TTC549 (cell line): ENCODE measurements around the gene TMEM219.
A peak's percentile ranks its signal among the peaks of the same experiment; 100 is the strongest.

Source experiments
- FAIRE-seq: peaks from 2 replicates; lab custom pipeline; 2012; peaks lifted over from hg19 to GRCh38; lab: Jason Lieb, UNC

Gene TMEM219

DNA sequence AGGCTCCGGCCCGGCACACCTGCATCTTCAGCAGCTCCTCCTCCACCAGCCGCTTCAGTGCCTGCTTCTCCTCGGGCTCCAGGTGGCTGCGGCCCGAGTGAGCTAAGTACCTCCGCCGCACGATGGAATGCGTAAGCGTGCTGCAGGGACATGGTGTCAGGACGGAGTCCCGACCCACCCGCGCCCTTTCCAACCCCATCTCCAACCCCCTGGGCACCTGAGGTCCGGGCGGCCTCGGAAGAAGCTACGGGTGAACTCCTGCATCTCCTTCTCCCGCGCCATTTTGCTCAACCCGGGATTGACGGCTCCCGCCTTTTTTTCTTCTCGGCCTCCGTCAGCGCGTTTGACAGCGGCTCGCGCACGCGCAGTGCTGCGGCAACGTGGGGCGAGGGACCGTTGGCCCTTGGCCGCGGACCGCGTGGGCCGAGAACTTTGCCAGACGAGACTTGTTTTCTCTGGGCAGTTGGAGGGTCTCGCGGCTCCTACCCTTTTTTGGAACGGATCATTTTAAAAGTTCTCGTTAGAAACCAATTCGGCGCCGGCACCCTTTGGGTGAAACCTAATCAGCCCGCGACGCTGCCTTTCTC lies 33.5 kb downstream of the TMEM219 start, which contains the start of gene HIRIP3:
TSS of gene HIRIP3 (minus strand) at position 294 of the 587 bp plus-strand sequence. CDS start at position 282, 12 bp downstream.
- no peak for FAIRE-seq

DNA sequence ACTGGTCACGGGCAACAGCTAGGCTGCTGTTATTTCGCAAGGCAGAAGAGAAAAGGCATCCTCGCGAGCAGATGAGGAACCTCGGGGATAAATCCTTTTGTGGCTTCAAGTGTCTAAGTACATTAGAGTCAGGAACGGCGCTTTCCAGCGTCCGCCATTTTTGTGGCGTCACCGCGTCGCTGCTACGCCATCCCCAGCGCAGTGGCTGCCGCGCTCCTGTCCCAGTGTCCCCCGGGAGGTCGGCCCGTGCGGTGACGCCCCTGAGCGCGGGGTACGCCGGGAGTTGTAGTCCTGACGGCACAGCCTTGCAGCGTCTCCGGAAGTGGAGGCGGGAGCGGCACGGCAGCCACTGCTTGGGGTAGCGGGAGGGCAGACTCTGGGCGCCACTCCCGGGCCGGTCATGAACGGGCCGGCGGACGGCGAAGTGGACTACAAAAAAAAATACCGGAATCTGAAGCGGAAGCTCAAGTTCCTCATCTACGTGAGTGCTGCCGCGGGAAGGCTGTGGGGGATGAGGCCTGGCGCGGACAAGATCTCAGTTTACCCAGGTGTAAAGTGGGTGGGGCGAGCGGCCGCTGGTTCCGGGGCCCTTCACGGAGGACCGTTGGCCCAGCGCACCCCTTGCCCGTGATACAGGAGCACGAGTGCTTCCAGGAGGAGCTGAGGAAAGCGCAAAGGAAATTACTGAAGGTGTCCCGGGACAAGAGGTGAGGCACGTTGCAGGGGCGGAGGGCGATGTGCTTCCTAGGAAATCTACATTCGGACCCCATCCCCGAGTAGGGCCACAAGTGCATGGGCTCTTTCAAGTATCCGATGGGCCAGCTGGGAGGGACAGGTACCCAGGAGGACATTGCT lies 34.3 kb downstream of the TMEM219 start, which contains the start of gene INO80E:
TSS of gene INO80E (plus strand) at position 331 of the 855 bp plus-strand sequence. CDS start at position 401, 70 bp downstream.
- FAIRE-seq = peak; percentile 28

DNA sequence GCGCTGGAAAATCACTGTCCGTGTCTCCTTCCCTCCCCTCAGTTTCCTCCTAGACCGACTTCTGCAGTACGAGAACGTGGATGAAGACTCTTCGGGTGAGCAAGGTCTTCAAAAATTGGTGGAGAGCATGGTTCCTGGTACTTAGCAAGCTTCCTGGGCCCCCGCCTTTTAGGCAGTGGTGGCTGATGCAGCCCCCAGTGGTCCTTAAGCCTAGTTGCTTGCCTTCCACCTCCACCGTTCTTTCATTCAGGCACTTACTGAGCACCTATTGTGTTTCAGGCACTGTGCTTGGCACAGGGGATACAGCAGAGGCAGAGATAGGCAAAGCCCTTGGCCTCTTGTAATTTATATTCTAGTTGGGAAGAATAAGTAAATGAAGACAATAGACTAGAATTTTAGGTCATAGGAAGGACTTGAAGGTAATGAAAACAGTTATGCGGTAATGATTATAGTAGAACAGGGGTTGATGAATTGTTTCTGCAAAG lies 34.9 kb downstream of the TMEM219 start:
- FAIRE-seq = no peak

DNA sequence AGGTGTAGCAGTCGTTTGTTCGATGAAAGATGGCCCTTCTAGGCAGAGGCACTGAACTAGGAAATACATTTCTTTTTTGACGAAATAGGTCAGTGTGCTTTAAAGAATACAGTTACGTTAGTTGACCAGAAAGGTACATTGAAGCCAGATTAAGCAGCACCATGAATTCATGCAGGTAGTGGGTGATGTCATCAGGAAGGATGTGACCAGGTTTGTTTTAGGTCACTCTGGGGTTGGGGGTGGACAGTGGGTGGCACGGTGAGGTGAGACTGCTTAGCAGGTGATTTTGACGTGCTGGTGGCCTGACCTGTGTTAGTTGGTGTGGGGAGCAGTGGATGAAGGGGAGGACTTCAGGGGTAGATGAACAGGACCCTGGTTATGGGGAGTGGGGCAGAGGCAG lies 37.7 kb downstream of the TMEM219 start:
- FAIRE-seq = no peak

DNA sequence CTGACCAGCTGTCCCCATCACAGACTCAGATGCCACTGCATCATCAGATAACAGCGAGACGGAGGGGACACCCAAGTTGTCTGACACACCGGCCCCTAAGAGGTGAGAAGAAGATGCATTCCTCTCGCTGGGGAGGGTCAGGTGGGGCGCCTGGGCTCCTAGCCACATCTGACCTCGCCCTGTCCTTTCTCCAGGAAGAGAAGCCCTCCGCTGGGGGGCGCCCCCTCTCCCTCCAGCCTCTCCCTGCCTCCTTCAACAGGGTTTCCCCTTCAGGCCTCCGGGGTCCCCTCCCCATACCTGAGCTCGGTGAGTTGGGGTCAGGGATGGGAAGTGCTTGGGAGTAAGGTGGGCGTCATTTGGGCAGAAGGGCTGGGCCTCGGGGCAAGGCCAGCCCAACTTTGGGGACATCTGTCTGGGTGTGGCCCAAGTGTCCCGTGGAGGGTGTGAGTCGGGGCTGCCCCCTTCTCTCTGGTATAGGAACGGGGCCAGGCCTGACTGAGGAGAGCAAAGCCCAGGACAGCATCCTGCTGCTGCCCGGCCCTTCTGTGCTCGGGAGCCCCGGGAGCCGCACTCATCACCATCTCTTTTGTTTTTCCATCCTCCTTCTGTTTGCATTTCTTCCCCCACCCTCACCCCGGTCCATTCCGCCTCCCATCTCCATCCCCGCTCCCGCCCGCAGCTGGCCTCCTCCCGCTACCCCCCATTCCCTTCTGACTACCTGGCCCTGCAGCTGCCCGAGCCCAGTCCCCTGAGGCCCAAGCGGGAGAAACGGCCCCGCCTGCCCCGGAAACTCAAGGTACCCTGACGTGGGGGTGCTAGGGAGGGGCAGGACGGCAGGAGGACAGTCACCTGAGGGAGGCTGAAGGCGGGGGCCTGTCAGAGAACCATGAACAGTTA lies 39.1 kb downstream of the TMEM219 start:
- no peak for FAIRE-seq

DNA sequence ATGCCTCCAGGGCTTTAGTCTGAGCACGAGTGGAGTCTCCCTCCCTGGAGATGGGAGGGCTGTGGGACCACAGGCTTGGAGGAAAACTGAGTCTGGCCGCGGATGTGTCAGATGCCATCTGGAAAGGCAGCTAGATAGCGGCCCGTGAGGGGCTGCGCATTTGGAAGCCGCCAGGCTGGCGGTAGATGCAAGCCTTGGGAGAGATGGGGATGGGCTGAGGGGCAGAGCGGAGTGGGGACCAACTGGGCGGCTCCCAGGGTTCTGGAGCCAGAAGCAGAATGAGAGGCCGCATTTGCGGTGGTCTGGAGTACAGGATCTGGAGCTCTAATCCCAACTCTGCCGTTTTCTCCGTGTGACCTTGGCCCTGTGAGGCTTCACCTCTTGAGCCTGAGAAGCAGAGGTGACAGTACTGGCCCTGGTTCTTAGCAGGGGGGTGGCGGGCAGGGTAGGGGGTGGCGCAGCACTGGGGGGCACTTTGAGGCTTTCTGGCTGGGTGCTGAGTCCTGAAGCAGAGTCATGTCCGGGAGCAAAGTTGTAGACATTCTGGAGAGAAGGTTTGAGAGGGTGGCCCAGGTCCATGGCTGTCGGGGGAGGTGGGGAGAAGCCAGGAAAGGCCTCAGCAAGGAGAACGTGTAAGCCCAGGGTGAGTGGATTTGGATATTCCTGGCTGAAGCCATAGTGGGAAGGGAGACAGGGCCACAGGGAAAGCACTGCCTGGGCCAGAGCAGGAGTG lies 40.9 kb downstream of the TMEM219 start:
- FAIRE-seq = no peak

DNA sequence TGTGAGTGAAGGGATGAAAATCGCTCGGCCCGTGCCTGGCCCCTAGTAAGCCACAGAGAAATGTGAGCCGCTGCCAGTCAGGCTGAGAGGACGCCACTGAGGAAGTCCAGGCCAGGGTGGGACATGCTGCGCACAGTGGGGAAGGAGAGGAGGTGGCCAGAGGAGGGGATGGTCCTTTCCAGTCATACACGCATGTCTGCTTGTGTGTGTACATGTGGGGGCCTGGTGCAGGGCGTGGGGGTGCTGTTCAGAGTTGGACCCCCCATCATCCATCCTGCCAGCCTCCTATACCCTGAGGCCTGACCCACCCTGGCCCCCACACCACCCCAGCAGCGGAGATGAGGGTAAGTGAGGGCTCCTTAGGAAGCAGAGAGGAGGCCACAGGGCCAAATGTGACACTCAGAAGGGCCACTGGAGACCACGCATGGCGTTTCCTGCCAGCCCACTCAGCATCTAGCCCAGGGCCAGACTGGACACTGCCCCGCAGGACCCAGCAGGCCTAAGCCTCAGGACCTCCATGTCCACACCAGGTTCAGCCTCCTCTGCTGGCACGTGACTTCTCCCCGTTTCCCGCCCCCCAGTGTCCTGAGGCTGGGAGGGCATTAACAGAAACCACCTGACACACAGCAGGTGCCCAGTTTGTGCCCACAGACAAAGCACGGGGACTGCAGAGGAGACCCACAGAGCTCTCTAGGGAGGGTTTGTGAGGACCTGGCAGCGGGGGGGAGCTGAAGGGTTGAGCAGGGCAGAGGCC lies 42.0 kb downstream of the TMEM219 start:
- FAIRE-seq = no peak

DNA sequence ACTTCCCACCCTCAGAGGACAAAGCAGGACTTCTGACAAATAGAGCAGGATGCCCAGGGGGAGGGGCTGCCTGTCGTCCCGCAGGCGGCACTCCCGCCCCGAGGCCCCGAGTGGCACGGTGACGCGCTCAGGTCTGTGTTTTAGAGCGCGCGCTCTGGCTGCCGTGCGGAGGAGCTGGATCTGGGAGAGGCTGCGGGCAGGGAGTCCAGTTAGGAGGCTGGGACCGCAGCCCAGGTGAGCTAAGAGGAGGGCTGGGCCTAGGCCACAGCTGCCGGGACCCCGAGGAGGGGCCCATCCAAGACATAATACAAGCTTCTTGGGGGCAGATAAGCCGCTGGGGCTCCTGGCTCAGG lies 42.5 kb downstream of the TMEM219 start:
- FAIRE-seq = no peak

DNA sequence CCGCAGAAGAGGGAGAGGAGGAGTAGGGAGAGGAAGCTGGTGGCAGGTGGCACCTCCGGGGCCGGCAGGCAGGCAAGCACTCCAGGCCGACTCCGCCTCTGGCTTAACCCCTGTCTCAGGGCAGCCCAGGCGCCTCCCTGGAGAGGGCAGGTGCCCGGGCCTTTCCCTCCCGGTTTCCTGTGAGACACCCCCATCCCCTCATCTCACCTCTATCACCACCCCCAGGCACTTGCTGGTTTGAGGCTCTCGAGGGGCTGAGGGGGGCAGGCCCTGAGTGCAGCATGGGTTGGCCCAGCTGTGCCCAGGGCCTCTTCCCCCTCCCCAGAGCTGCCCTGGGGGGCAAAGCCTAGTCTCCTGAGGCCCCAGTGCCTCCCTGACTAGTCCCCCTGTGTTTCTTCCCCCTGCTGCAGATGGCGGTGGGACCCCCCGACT lies 42.9 kb downstream of the TMEM219 start:
- no peak for FAIRE-seq

DNA sequence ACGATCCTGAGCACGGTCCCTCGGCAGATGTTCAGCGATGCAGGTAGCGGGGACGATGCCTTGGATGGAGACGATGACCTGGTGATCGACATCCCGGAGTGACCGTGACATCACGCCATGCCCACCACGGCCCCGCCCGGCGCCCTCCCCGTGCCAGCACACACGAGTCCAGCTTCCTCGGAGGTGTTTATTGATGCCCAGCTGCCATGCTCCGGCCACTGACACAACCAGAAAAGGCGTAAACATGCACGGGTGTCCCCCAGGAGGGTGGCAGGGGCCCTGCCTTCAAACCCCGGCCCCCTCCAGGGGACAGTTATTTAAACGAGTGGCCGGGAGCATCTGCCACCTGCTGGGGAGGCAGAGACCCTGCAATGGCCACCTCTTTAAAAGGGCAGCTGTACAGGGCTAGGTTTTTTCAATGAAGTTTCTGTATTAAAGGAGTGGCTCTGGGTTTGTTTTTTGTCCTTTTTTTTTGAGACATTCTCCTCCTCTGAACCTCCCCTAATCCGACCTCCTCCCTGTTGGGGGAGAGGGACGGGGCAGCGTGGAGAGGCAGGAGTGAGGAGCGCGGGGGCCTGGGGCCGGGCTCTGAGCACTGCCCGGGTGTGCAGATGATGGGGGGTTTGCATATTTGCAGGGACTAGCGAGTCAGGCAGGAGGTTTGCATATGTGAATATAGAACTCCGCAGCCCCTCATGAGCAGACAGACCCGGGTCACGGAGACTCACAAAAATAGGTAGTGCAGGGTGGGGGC lies 43.6 kb downstream of the TMEM219 start:
- no peak for FAIRE-seq

DNA sequence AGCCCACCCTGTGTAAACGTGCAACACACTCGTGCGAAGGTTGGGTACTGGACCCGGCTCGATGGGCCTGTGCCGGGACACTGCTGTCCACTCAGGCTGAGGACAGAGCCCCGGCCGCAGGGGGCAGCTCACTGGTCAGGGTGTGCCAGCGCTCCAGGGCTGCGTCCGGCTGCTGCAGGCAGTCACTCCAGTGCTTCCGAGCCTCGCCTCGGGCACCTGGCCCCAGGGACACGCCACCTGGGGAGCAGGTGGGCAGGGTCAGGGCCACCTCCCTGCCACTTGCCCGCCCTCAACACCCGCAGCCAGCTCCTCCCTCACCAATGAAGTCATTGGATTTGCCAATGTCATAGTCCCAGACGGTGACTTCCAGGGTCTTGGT lies 44.2 kb downstream of the TMEM219 start:
- FAIRE-seq = no peak

DNA sequence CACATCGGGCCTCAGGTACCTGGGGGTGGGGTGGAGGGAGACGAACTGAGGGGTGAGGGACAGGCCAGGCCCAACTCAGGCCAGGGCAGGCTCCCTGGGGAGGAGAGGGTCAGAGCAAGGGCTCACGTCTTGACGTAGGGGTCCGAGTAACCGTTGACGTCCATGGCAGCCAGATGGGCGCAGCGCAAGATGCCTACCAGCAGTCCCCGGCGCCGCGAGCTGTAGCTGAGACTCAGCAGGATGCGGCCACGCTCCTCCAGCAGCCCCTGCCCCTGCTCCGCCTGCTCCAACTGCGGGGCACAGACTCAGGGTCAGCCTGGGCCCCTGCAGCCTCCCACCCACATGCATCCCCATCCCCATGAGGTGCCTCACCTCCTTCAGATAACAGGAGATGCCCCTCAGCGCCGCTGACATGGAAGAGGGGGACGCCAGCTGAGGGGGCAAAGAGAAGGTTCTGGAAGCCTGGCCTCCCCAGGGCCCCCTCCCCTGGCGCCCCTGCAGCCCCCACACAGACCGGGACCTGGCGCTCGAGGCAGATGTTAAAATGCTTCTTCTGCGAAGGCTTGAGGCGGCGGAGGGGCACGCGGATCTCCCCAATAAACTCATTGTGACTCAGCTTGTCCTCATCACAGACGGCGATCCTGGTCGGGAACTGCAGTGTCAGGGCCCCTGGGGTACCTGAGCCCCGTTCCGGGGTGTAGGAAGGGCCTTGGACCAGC lies 44.9 kb downstream of the TMEM219 start:
- no peak for FAIRE-seq

DNA sequence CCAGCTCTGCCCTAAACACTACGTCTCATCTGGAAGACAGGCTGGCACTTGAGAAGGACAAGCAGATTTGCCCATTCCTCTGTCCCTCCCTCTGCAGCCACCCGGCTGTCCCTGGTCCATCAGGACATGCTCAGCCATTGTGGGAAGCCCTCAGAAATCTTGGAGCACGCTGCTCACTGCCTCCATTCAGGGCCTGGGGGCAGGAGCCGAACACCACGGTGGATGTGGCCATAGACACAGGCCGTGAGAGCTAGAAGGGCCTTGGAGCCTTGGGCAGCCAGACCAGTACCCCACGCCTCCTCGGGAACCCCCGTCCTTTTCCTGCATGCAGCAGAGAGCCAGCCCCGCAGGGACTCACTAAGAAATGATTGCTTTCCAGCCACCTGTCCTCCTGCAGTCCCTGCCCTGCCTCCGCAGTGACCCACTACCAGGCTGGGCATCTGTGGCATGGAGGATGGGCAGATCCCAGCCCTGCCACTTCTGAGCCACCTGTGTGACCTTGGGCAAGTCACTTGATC lies 45.6 kb downstream of the TMEM219 start:
- FAIRE-seq = no peak

DNA sequence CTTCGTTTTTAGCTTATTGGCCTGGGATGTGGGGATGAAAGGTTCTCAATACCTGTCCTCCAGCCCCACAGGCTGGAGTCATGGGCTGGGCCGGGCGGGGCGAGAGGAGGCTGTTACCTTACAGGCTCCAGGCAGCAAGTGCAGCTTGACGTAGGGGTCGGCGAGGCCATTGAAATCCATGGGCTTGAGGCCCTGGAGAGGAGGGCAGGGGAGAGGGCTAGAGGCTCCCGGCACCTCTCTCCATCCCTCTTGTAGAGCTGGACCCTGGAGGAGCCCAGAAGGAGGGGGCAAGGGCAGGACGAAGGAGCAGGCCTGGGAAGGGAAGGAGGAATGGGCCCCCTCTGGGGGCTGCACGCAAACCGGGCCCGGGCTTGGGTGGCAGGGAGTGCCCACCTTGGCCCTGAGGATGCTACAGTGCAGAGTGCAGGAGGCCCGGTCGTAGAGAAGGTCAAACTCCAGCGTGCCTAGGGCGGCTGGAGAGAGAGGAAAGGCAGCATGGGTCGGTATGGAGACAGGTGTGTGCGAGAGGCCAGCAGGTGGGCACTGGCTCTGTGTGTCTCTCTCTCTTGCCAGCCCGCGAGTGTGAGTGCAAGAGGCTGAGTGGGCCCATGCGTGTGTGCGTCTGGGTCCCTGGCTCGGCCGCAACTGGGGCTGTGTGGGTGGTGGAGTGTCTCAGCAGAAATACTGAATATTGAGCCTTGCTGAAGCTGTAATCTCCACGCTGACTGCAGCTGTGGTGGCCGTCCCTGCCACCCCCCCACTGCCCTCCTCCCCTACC lies 47.4 kb downstream of the TMEM219 start:
- no peak for FAIRE-seq

DNA sequence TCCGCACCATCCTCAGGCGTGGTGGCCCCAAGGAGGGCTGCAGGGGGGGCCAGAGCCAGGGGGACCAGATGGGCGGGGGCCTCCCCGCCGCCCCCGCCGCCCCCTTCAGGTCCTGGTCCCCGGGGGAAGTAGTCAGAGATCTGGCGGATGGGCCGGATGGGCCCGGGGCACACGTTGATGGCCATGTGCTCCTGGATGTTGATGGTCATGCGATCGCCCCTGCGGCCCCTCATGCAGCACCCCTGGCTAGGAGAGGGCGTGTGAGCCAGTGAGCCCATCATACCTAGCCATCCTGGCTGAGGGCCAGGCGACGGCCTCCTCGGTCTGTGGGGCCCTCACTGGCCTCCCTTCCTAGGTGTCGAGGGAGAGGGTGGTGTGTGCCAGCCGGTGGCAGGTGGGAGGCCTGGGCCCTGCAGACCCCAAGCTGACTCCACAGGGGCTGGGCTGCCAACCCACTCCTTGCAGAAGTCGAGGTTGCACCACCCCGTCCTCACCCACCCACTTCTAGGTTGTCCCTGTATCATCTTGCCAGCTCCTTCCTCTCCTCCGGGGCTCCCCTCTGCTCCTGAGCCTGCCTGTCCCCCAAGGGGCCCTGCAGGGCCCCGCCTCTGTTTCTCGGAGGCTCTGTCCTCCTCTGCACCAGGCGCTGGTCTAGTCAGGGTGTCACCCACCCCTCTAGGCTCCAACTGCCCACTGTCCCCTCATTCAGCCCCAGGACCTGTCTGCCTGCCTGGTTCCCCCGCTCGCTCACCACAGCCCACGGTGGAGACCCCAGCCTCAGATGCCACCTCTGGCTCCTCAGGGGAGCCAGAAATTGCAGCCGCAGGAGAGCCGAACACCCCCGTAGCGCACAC lies 48.3 kb downstream of the TMEM219 start:
- FAIRE-seq = no peak

DNA sequence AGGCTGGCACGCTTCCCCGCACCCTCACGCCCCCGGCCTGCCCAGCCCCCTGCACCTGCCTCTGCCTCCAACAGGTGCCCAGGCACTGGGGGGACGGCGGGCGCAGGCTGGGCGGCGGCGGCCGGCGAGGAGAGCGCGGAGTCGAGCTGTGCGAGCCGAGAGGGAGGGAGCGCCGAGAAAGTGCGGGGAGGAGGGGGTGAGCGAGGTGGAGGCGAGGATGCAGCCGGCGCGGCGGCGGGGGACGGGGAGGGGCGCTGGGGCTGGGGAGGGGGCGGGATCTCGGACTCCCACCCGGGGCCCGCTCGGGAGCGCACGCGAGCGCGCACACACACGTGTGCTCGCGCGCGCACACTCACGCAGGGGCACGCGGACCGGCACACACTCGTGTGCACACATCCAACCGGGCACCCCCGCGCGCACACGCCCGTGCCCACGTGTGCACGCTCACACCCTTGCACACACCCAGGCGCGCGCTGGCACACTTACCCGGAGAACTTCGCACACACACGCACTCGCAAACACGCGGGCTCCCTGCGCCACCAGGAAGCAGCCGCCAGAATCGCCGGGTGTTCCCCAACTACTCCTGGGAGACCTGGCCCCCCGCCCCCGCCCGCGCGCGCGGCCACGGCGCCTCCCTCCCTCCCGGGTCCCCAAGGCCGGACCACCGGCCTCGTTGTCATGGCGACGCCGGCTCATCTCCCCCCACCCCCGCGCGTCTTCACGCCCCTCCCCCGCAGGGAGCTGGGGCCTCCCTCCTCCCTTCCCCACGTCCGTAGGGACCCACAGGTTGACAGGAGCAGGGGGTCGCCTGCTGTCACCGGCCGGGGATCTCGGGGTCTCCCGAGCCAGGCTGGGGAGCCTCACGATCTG lies 49.2 kb downstream of the TMEM219 start, which contains the start of gene DOC2A:
TSS of gene DOC2A (minus strand) at position 184 of the 870 bp plus-strand sequence. CDS start 805 bp downstream, outside the sequence.
- FAIRE-seq = no peak
